ENCODE results near the gene CIAO2A.

- no peak for TF ChIP-seq POLR2A (IDR thresholded peaks at IDR 0.05)
- TF ChIP-seq CTCF (IDR thresholded peaks at IDR 0.05) = no peak
Measured at GRCh38 chr15:64048781-64049460, 44.7 kb downstream of the CIAO2A start.
